ENCODE measurements around the gene SLC12A5. TPM values are rescaled to one million over a fixed set of nuclear protein-coding genes. Genes with fewer than 3 reads are reported as not detected.

SLC12A5 gene
- total RNA-seq, 1 donor from 2014 or later, result 8.8 TPM

GRCh38 chr20:46023999-46024398, 5.0 kb upstream of the SLC12A5 start:
- no peaks in the 10 kb centered on the region for H3K9me3 Mint-ChIP-seq (ENCODE audit: low read depth)
- peaks cover 62% of the 10 kb centered on the region for H3K27me3 Mint-ChIP-seq
- no peak overlapping the region for H3K27ac Mint-ChIP-seq
- H3K4me3 Mint-ChIP-seq (ENCODE audit: low read depth), result no peak overlapping the region
- peaks cover 6% of the 10 kb centered on the region for H3K4me1 Mint-ChIP-seq (ENCODE audit: low read depth)
- no peak for DNase-seq (ENCODE audit: low spot score, unreplicated experiment)
- no peak for TF ChIP-seq CTCF (IDR thresholded peaks at IDR 0.05; ENCODE audit: unreplicated experiment)
- no peaks in the 10 kb centered on the region for H3K36me3 Mint-ChIP-seq (ENCODE audit: insufficient read depth)

DNA sequence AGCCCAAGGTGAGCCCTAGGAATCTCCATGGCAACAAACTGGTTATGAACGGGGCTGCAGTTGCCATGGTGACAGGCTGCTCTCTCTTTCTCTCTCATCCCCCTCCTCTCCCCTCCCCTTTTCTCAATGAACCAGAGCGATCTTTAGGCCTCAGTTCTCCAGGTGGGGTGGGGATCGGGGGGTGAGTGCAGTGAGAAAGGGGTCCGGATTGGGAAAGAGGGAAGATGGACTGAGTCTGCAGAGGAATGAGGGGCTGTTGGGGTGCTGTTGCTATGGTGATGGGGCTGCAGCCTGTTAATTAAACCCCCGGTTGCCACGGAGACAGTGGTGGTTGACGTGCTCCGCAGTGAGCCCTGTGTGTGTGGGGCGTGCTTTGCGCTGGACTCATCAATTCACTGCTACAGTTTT, 3.6 kb upstream of the SLC12A5 start:
- peaks cover 6% of the 10 kb centered on the region for H3K4me1 Mint-ChIP-seq (ENCODE audit: low read depth)
- H3K9me3 Mint-ChIP-seq (ENCODE audit: low read depth), result no peaks in the 10 kb centered on the region
- H3K4me3 Mint-ChIP-seq (ENCODE audit: low read depth), result no peak overlapping the region
- H3K27ac Mint-ChIP-seq, result no peak overlapping the region
- DNase-seq (ENCODE audit: low spot score, unreplicated experiment), result no peak
- peaks cover 73% of the 10 kb centered on the region for H3K27me3 Mint-ChIP-seq
- no peak for TF ChIP-seq CTCF (IDR thresholded peaks at IDR 0.05; ENCODE audit: unreplicated experiment)
- no peaks in the 10 kb centered on the region for H3K36me3 Mint-ChIP-seq (ENCODE audit: insufficient read depth)

DNA sequence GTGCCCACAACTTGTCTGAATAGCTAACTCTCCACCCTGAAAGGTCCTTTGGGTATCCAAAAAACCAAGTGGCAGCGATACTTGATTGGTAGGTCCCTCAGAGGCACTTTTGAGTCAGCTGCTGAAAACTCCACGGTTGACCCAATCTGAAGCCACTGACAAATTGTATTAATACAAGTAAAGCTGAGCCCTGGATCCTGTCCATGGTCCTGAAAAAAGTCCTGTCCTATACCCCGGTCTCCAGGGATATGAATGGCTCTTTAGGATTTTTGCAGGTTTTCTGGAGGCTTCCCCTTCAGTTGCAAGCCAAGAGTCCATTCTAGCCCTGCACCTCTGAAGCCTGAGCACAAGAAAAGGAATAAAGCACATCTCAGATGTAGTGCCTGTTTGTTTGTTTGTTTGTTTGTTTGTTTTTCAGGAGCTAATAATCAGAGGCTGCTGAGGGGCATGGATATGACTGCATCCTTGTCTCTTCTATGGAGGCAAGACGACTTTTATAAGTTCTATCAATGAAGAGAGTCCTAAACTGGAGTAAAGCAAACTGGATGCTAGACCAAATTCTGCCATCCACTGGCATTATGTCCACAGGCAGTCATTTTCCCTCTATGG, 1.7 kb upstream of the SLC12A5 start:
- peak; percentile 44 for DNase-seq (ENCODE audit: low spot score, unreplicated experiment)
- TF ChIP-seq CTCF (IDR thresholded peaks at IDR 0.05; ENCODE audit: unreplicated experiment), result no peak
- Mint-ChIP-seq H3K27ac (no peak overlapping the region), H3K4me3 (ENCODE audit: low read depth) (no peak overlapping the region), H3K4me1 (ENCODE audit: low read depth) (no peaks in the 10 kb centered on the region), H3K27me3 (peaks cover 72% of the 10 kb centered on the region), H3K9me3 (ENCODE audit: low read depth) (no peaks in the 10 kb centered on the region), H3K36me3 (ENCODE audit: insufficient read depth) (no peaks in the 10 kb centered on the region)

GRCh38 chr20:46028110-46028509, 905 bp upstream of the SLC12A5 start:
- no peak overlapping the region for H3K27ac Mint-ChIP-seq
- no peaks in the 10 kb centered on the region for H3K4me1 Mint-ChIP-seq (ENCODE audit: low read depth)

DNA sequence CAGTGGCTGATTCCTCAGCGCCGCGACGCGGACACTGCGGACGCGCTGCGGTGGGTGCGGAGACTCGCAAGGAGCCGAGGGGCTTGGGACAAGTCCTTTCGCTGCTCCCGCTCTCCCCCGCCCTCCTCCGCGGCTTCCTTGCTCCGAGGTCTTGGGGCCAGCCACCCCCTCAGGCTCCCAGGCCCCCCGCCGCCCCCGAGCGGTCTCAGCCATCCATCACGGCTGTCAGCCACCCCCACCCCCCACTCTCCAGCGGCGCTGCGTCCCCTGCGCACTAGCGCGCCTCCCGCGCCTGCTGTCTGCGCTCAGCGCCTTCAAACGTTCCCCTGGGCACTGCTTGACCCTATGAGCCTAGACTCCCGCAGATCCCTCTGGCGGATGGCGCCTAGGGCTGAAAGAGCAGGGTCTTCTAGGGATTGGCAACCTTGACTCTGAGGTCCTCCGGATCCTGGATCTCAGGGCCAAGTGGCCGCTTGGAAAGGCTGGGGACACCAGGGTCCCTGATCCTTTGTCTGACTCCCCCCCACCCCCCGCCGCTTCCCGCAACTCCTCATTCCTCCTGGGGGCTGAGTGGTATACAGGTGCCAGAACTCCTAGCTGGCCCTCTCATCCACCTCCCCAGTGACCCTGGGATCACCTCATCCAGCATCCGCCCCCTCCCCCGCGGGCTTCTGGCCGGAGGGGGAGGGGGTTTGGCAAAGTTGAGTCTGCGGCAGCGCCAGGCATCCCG, 1.4 kb downstream of the SLC12A5 start:
- DNase-seq (ENCODE audit: low spot score, unreplicated experiment), result no peak
- H3K4me1 Mint-ChIP-seq (ENCODE audit: low read depth), result no peaks in the 10 kb centered on the region
- H3K27ac Mint-ChIP-seq, result no peak overlapping the region
- H3K9me3 Mint-ChIP-seq (ENCODE audit: low read depth), result no peaks in the 10 kb centered on the region
- TF ChIP-seq CTCF (IDR thresholded peaks at IDR 0.05; ENCODE audit: unreplicated experiment), result no peak
- peaks cover 78% of the 10 kb centered on the region for H3K27me3 Mint-ChIP-seq
- no peak overlapping the region for H3K4me3 Mint-ChIP-seq (ENCODE audit: low read depth)
- H3K36me3 Mint-ChIP-seq (ENCODE audit: insufficient read depth), result no peaks in the 10 kb centered on the region

More at GRCh38 chr20:46028110-46028509, 905 bp upstream of the SLC12A5 start:
- DNase-seq (ENCODE audit: low spot score, unreplicated experiment), result no peak
- Mint-ChIP-seq H3K36me3 (ENCODE audit: insufficient read depth) (no peaks in the 10 kb centered on the region), H3K27me3 (peaks cover 78% of the 10 kb centered on the region), H3K4me3 (ENCODE audit: low read depth) (no peak overlapping the region), H3K9me3 (ENCODE audit: low read depth) (no peaks in the 10 kb centered on the region)
- no peak for TF ChIP-seq CTCF (IDR thresholded peaks at IDR 0.05; ENCODE audit: unreplicated experiment)
